K562 (cell line): ENCODE measurements around the gene PTPRM. TPM values are rescaled to one million over a fixed set of nuclear protein-coding genes. Genes with fewer than 3 reads are reported as not detected.

Experiments used
- ATAC-seq: fragments of 200-7000 bp; cut with Tn5 transposase; 3 replicates; pipeline ENCODE4 v1.9.1; 2020; ENCODE audit warnings: moderate library complexity
- BruUV-seq: library from RNA; stranded (reverse); fragments of 400-500 nt; replicated peaks from 2 replicates; lab custom pipeline; 2021; lab: Mats Ljungman, UMichigan
- CTCF ChIA-PET: fragments of 300-600 bp; formaldehyde crosslinking; extraction: SDS; loops from one replicate; lab custom pipeline; 2021; ENCODE audit warnings: low intra/inter-chr PET ratio; lab: Yijun Ruan, JAX
- POLR2A ChIA-PET: fragments of 300-600, 350-650 bp; sonication (Branson Sonifier 250); formaldehyde crosslinking; extraction: SDS; loops from one replicate; lab custom pipeline; 2021; ENCODE audit warnings: antibody characterized with exemption, inconsistent platforms; lab: Yijun Ruan, JAX
- DNase-seq, 4 experiments: peaks; one replicate each; pipeline versions ENCODE4 v3.0.0 to v3.0.0-alpha.2; 2011 to 2018; ENCODE audit warnings: low spot score in 3 of 4, mixed read lengths in 3 of 4; ENCODE audit errors: extremely low read depth in 1 of 4
- FAIRE-seq: peaks from 2 replicates; lab custom pipeline; 2011; peaks lifted over from hg19 to GRCh38; lab: Jason Lieb, UNC
- H2AFZ ChIP-seq: 2 replicates; pipeline ENCODE4 v1.6.0; 2011; ENCODE audit warnings: low read depth, low read length, control low read depth, inconsistent platforms
- H3K27ac ChIP-seq: fragments of 200-600 bp; 3 replicates; pipeline ENCODE4 v1.8.0; 2011; ENCODE audit warnings: low read depth, mild to moderate bottlenecking, control low read depth, inconsistent platforms, low read length, moderate library complexity, mixed read lengths; ENCODE audit errors: extremely low read depth
- H3K27me3 ChIP-seq, 2 experiments: fragments of 300-600 bp in 1 of 2; 2 replicates in 1 of 2; 3 replicates in 1 of 2; pipeline versions ENCODE4 v1.6.0 to v1.8.0; 2011; ENCODE audit warnings: inconsistent platforms in 2 of 2, low read length in 2 of 2, mild to moderate bottlenecking in 1 of 2, mixed read lengths in 1 of 2, moderate library complexity in 1 of 2; ENCODE audit not compliant: control insufficient read depth in 2 of 2, insufficient read depth in 2 of 2
- H3K36me3 ChIP-seq: fragments of 300-600 bp; 3 replicates; pipeline ENCODE4 v1.8.0; 2011; ENCODE audit warnings: mild to moderate bottlenecking, low read length, inconsistent platforms; ENCODE audit not compliant: control insufficient read depth, insufficient read depth
- H3K4me1 ChIP-seq, 2 experiments: fragments of 200-600 bp in 1 of 2; replicated peaks in 1 of 2; 2 replicates in 1 of 2; 3 replicates in 1 of 2; pipeline versions ENCODE4 v1.5.1 to v1.8.0; 2011; ENCODE audit warnings: inconsistent platforms in 2 of 2, low read length in 2 of 2, mild to moderate bottlenecking in 1 of 2, mixed read lengths in 1 of 2, moderate library complexity in 1 of 2; ENCODE audit not compliant: control insufficient read depth in 2 of 2, insufficient read depth in 2 of 2
- H3K4me2 ChIP-seq: 2 replicates; pipeline ENCODE4 v1.6.1; 2011; ENCODE audit warnings: low read length, control low read depth, inconsistent platforms, mixed read lengths; ENCODE audit not compliant: insufficient read depth
- H3K4me3 ChIP-seq: fragments of 200-600 bp; sonication (generic), shearing (Covaris generic); 2 replicates; pipeline ENCODE4 v1.5.1; 2016; ENCODE audit warnings: control low read depth, inconsistent platforms
- H3K79me2 ChIP-seq: fragments of 200-600 bp; 3 replicates; pipeline ENCODE4 v1.8.0; 2011; ENCODE audit warnings: low read length, inconsistent platforms; ENCODE audit not compliant: control insufficient read depth, insufficient read depth
- H3K9ac ChIP-seq, 2 experiments: 2 replicates each; pipeline versions ENCODE4 v1.6.0 to v1.6.1; 2011; ENCODE audit warnings: low read depth in 2 of 2, low read length in 2 of 2, control low read depth in 1 of 2, inconsistent platforms in 1 of 2, mild to moderate bottlenecking in 1 of 2, mixed read lengths in 1 of 2; ENCODE audit not compliant: insufficient read depth in 1 of 2
- H3K9me1 ChIP-seq: one replicate; pipeline ENCODE4 v1.6.0; 2011; ENCODE audit warnings: inconsistent platforms, mild to moderate bottlenecking, low read length, moderate library complexity; ENCODE audit not compliant: control insufficient read depth, insufficient read depth
- H3K9me3 ChIP-seq: replicated peaks from 2 replicates; pipeline ENCODE4 v1.5.1; 2011; ENCODE audit warnings: low read depth, low read length, inconsistent platforms; ENCODE audit not compliant: control insufficient read depth, insufficient read depth
- H4K20me1 ChIP-seq: replicated peaks from 2 replicates; pipeline ENCODE4 v1.6.1; 2011; ENCODE audit warnings: low read length, inconsistent platforms, mixed read lengths; ENCODE audit not compliant: control insufficient read depth, insufficient read depth
- CCNT2 ChIP-seq: IDR thresholded peaks from 2 replicates; pipeline ENCODE4 v1.6.1; 2011; ENCODE audit warnings: borderline replicate concordance, low read depth, mild to moderate bottlenecking, moderate library complexity, mixed read lengths, low read length; ENCODE audit not compliant: insufficient read length; ENCODE audit errors: extremely low read depth
- DMBX1 ChIP-seq: fragments of 250-450 bp; sonication (Bioruptor Pico); IDR thresholded peaks from 2 replicates; pipeline ENCODE4 v1.8.0; 2022; ENCODE audit warnings: inconsistent platforms, mild to moderate bottlenecking, moderate library complexity, borderline replicate concordance
- DPF2 ChIP-seq: fragments of 450-650 bp; IDR thresholded peaks from 2 replicates; pipeline ENCODE4 v1.6.1; 2016
- KLF1 ChIP-seq: fragments of 450-650 bp; IDR thresholded peaks from 2 replicates; pipeline ENCODE4 v1.6.1; 2016; ENCODE audit warnings: missing genetic modification characterization, missing compliant biosample characterization
- NR3C1 ChIP-seq: sonication (generic); formaldehyde crosslinking; IDR thresholded peaks from 2 replicates; pipeline ENCODE4 v1.8.1; 2022; ENCODE audit warnings: missing genetic modification reagents
- PTRF ChIP-seq: fragments of 450-650 bp; IDR thresholded peaks from 2 replicates; pipeline ENCODE4 v1.6.1; 2016; ENCODE audit warnings: mild to moderate bottlenecking, missing genetic modification characterization, missing compliant biosample characterization
- SMAD4 ChIP-seq: fragments of 250-450 bp; sonication (Bioruptor Pico); conservative IDR thresholded peaks from 2 replicates; pipeline ENCODE4 v1.8.0; 2021; ENCODE audit warnings: inconsistent platforms, mild to moderate bottlenecking, moderate library complexity
- XRCC5 ChIP-seq: fragments of 200-400 bp; formaldehyde crosslinking; IDR thresholded peaks from 2 replicates; pipeline ENCODE4 v1.6.1; 2017; ENCODE audit warnings: low read depth, mild to moderate bottlenecking, low read length
- ZSCAN32 ChIP-seq: fragments of 450-650 bp; formaldehyde crosslinking; IDR thresholded peaks from 2 replicates; pipeline ENCODE4 v1.4.0; 2020; ENCODE audit warnings: mild to moderate bottlenecking, moderate library complexity
- WGBS: fragments of 100-300 bp; shearing (Covaris generic); methylation state at CpG from one replicate; pipeline ENCODE4 v1.1.6; 2016; ENCODE audit warnings: low coverage, mixed read lengths; ENCODE audit not compliant: insufficient coverage; ENCODE audit errors: missing lambda C conversion rate; 5-methylcytosine and 5-hydroxymethylcytosine counted together
- in situ Hi-C: fragments of 300-500 bp; cut with MboI; formaldehyde crosslinking; loops from 4 replicates; pipeline ENCODE4 v1.15.0; 2018; ENCODE audit warnings: inconsistent platforms, mixed read lengths
- intact Hi-C: fragments of 100-400 bp; cut with micrococcal nuclease; formaldehyde crosslinking; loops from 2 replicates; pipeline ENCODE4 v1.14.2; 2022
- polyA plus RNA-seq, 8 experiments: library from polyadenylated mRNA; depleted of rRNA in 4 of 8; stranded (reverse) in 5 of 8; unstranded in 3 of 8; fragments of >200 nt; fragmentation: Nextera tagmentation in 2 of 8; fragmentation: Illumina TruSeq in 1 of 8; extraction: Ambion mirVana in 2 of 8; extraction: Trizol in 1 of 8; gene quantifications; 2 replicates each; pipeline versions ENCODE4 v1.2.1 to v1.2.3, GENCODE V29; 2011 to 2014; ENCODE audit warnings: inconsistent platforms in 1 of 8, missing spikeins in 1 of 8
- total RNA-seq, 7 experiments: library from RNA; depleted of rRNA in 6 of 7; stranded (reverse); fragments of >200 nt in 6 of 7; fragmentation: Illumina TruSeq in 2 of 7; extraction: Trizol in 2 of 7; gene quantifications; 2 replicates each; pipeline versions ENCODE4 v1.2.1 to v1.2.3, GENCODE V29; 2011 to 2021; ENCODE audit warnings: low replicate concordance in 1 of 7
- TF ChIP-seq, protein P1 (sequence below): sonication (generic); formaldehyde crosslinking; IDR thresholded peaks from 2 replicates; pipeline ENCODE4 v1.8.0; 2022; ENCODE audit warnings: missing genetic modification reagents, mild to moderate bottlenecking, borderline replicate concordance
- TF ChIP-seq, protein P2 (sequence below): fragments of 250-450 bp; sonication (Bioruptor Pico); IDR thresholded peaks from 2 replicates; pipeline ENCODE4 v1.6.1; 2021; ENCODE audit warnings: mild to moderate bottlenecking
- TF ChIP-seq, protein P3 (sequence below): fragments of 150-350 bp; conservative IDR thresholded peaks from 2 replicates; pipeline ENCODE4 v1.6.1; 2014; ENCODE audit warnings: low read length

Gene PTPRM
- total and polyA plus RNA-seq, 9 of the 15 experiments (the other 6 are each of a cell fraction or from before 2014, with no cell fraction given): 0.03 to 0.16 (median 0.08) TPM; not detected in 3

DNA sequence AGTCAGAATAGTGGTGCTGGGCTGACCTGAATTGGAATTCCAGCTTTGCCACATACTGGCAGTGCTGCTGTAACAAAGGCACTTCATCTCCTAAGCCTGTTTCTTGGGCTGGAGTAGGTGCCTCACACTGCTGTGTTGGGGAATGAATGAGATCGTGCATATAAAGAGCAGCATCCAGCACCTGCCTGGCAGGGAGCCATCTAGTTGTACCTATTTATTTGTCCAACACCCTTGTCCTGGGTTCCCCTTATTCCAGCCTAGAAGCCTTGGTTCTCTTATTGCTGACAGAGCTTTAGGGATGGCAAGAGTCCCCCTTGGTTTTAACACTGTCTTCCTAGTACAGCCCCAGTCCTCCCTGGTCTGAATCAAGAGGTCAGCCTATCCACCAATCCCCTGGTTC, 766.8 kb downstream of the PTPRM start:
- no peak for FAIRE-seq
- Histone ChIP-seq H3K4me3 (no peak overlapping the region), H3K9ac (no peak overlapping the region), H3K36me3 (no peaks in the 10 kb centered on the region), H3K9me3 (no peaks in the 10 kb centered on the region), H3K27ac (no peak overlapping the region), H3K79me2 (no peaks in the 10 kb centered on the region), H3K27me3 (peaks cover 9 to 24% of the 10 kb centered on the region in 2 experiments), H4K20me1 (no peaks in the 10 kb centered on the region), H3K9me1 (no peaks in the 10 kb centered on the region), H3K4me1 (no peaks in the 10 kb centered on the region), H2AFZ (no peak overlapping the region), H3K4me2 (no peak overlapping the region)
- CTCF ChIA-PET: no interaction called here
- intact Hi-C loops: no loop called here
- DNase-seq: no peak
- in situ Hi-C loops: no loop called here
- no TSS peak for BruUV-seq
- ATAC-seq: no peak
- TF ChIP-seq CCNT2 (no peak), KLF1 (no peak), DMBX1 (CRISPR knock-in tag) (no peak), DPF2 (no peak), PTRF (tag) (no peak), ZSCAN32 (no peak), SMAD4 (CRISPR knock-in tag) (no peak), NR3C1 (CRISPR knock-in tag) (no peak), XRCC5 (no peak)
- TF ChIP-seq, protein P1, sequence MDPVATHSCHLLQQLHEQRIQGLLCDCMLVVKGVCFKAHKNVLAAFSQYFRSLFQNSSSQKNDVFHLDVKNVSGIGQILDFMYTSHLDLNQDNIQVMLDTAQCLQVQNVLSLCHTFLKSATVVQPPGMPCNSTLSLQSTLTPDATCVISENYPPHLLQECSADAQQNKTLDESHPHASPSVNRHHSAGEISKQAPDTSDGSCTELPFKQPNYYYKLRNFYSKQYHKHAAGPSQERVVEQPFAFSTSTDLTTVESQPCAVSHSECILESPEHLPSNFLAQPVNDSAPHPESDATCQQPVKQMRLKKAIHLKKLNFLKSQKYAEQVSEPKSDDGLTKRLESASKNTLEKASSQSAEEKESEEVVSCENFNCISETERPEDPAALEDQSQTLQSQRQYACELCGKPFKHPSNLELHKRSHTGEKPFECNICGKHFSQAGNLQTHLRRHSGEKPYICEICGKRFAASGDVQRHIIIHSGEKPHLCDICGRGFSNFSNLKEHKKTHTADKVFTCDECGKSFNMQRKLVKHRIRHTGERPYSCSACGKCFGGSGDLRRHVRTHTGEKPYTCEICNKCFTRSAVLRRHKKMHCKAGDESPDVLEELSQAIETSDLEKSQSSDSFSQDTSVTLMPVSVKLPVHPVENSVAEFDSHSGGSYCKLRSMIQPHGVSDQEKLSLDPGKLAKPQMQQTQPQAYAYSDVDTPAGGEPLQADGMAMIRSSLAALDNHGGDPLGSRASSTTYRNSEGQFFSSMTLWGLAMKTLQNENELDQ (CRISPR knock-in tag): no peak
- TF ChIP-seq, protein P2, sequence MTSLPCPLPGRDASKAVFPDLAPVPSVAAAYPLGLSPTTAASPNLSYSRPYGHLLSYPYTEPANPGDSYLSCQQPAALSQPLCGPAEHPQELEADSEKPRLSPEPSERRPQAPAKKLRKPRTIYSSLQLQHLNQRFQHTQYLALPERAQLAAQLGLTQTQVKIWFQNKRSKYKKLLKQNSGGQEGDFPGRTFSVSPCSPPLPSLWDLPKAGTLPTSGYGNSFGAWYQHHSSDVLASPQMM (CRISPR knock-in tag): no peak
- TF ChIP-seq, protein P3, sequence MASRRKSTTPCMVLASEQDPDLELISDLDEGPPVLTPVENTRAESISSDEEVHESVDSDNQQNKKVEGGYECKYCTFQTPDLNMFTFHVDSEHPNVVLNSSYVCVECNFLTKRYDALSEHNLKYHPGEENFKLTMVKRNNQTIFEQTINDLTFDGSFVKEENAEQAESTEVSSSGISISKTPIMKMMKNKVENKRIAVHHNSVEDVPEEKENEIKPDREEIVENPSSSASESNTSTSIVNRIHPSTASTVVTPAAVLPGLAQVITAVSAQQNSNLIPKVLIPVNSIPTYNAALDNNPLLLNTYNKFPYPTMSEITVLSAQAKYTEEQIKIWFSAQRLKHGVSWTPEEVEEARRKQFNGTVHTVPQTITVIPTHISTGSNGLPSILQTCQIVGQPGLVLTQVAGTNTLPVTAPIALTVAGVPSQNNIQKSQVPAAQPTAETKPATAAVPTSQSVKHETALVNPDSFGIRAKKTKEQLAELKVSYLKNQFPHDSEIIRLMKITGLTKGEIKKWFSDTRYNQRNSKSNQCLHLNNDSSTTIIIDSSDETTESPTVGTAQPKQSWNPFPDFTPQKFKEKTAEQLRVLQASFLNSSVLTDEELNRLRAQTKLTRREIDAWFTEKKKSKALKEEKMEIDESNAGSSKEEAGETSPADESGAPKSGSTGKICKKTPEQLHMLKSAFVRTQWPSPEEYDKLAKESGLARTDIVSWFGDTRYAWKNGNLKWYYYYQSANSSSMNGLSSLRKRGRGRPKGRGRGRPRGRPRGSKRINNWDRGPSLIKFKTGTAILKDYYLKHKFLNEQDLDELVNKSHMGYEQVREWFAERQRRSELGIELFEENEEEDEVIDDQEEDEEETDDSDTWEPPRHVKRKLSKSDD: no peak
- POLR2A ChIA-PET: no interaction called here
- WGBS: 0% methylated on average over 1 of the region's 1 CpG
